Trophoblast cell (in vitro differentiated cells and primary cell): ENCODE results near the gene STEAP4.

Source experiments
- DNase-seq, 2 donors: peaks; one replicate each; pipeline ENCODE4 v3.0.0-alpha.2; 2016
- H2AFZ ChIP-seq: 2 replicates; pipeline ENCODE4 v1.6.1; 2013; ENCODE audit warnings: low read length, moderate library complexity, mild to moderate bottlenecking; ENCODE audit not compliant: insufficient read depth, poor library complexity
- H2AK5ac ChIP-seq: 2 replicates; pipeline ENCODE4 v1.6.1; 2013; ENCODE audit warnings: mild to moderate bottlenecking, low read length
- H2BK120ac ChIP-seq: 2 replicates; pipeline ENCODE4 v1.6.1; 2013; ENCODE audit warnings: low read length, mild to moderate bottlenecking, moderate library complexity; ENCODE audit not compliant: insufficient read depth, poor library complexity
- H2BK12ac ChIP-seq: 2 replicates; pipeline ENCODE4 v1.6.1; 2013; ENCODE audit warnings: mild to moderate bottlenecking, low read length, moderate library complexity
- H2BK5ac ChIP-seq: 2 replicates; pipeline ENCODE4 v1.6.1; 2013; ENCODE audit warnings: low read length, low read depth, moderate library complexity, mild to moderate bottlenecking; ENCODE audit not compliant: poor library complexity
- H3K14ac ChIP-seq: 2 replicates; pipeline ENCODE4 v1.6.1; 2013; ENCODE audit warnings: mild to moderate bottlenecking, low read length
- H3K18ac ChIP-seq: 2 replicates; pipeline ENCODE4 v1.6.1; 2013; ENCODE audit warnings: mild to moderate bottlenecking, low read length
- H3K23ac ChIP-seq: 2 replicates; pipeline ENCODE4 v1.6.1; 2013; ENCODE audit warnings: low read length
- H3K27ac ChIP-seq: 2 replicates; pipeline ENCODE4 v1.5.1; 2013; ENCODE audit warnings: low read depth, mild to moderate bottlenecking, inconsistent platforms, low read length, moderate library complexity
- H3K27me3 ChIP-seq: 2 replicates; pipeline ENCODE4 v1.6.1; 2013; ENCODE audit warnings: inconsistent platforms, mild to moderate bottlenecking, low read length, moderate library complexity; ENCODE audit not compliant: insufficient read depth
- H3K36me3 ChIP-seq, 2 experiments: 1 replicate in 1 of 2; 2 replicates in 1 of 2; pipeline ENCODE4 v1.6.1; 2013; ENCODE audit warnings: low read length in 2 of 2, mild to moderate bottlenecking in 2 of 2, moderate library complexity in 1 of 2; ENCODE audit not compliant: insufficient read depth in 2 of 2, control insufficient read depth in 1 of 2
- H3K4ac ChIP-seq: 2 replicates; pipeline ENCODE4 v1.6.1; 2013; ENCODE audit warnings: low read depth, mild to moderate bottlenecking, low read length, moderate library complexity
- H3K4me1 ChIP-seq, 2 experiments: 1 replicate in 1 of 2; 2 replicates in 1 of 2; pipeline ENCODE4 v1.6.1; 2013; ENCODE audit warnings: low read length in 2 of 2, mild to moderate bottlenecking in 2 of 2, moderate library complexity in 1 of 2; ENCODE audit not compliant: insufficient read depth in 2 of 2, control insufficient read depth in 1 of 2
- H3K4me2 ChIP-seq: 2 replicates; pipeline ENCODE4 v1.6.1; 2013; ENCODE audit warnings: inconsistent platforms, mild to moderate bottlenecking, low read length, moderate library complexity
- H3K4me3 ChIP-seq: 2 replicates; pipeline ENCODE4 v1.5.1; 2013; ENCODE audit warnings: mild to moderate bottlenecking, low read depth, low read length, inconsistent platforms
- H3K79me1 ChIP-seq: one replicate; pipeline ENCODE4 v1.6.1; 2013; ENCODE audit warnings: low read length
- H3K79me2 ChIP-seq: 2 replicates; pipeline ENCODE4 v1.6.1; 2013; ENCODE audit warnings: low read length, mild to moderate bottlenecking; ENCODE audit not compliant: control insufficient read depth, insufficient read depth, poor library complexity
- H3K9ac ChIP-seq: 2 replicates; pipeline ENCODE4 v1.6.1; 2013; ENCODE audit warnings: mild to moderate bottlenecking, low read length
- H3K9me3 ChIP-seq: 2 replicates; pipeline ENCODE4 v1.6.1; 2013; ENCODE audit warnings: low read depth, mild to moderate bottlenecking, control low read depth, inconsistent platforms, low read length; ENCODE audit not compliant: insufficient read depth
- H4K12ac ChIP-seq: 2 replicates; pipeline ENCODE4 v1.6.1; 2013; ENCODE audit warnings: low read depth, mild to moderate bottlenecking, low read length, moderate library complexity
- H4K8ac ChIP-seq: 2 replicates; pipeline ENCODE4 v1.6.1; 2013; ENCODE audit warnings: low read depth, mild to moderate bottlenecking, low read length, moderate library complexity
- H4K91ac ChIP-seq: one replicate; pipeline ENCODE4 v1.6.1; 2013; ENCODE audit warnings: low read depth, mild to moderate bottlenecking, low read length, moderate library complexity
- WGBS: extraction: QIAGEN DNeasy Blood & Tissue Kit; methylation state at CpG from one replicate; pipeline ENCODE4 v1.1.7; 2013; ENCODE audit warnings: missing lambda C conversion rate; ENCODE audit not compliant: insufficient read length, insufficient coverage; ENCODE audit errors: extremely low coverage; 5-methylcytosine and 5-hydroxymethylcytosine counted together

The STEAP4 gene

GRCh38 chr7:88299126-88299525 is 7.6 kb downstream of the STEAP4 start:
- Histone ChIP-seq H3K14ac (no peak overlapping the region), H4K91ac (no peak overlapping the region)

DNA sequence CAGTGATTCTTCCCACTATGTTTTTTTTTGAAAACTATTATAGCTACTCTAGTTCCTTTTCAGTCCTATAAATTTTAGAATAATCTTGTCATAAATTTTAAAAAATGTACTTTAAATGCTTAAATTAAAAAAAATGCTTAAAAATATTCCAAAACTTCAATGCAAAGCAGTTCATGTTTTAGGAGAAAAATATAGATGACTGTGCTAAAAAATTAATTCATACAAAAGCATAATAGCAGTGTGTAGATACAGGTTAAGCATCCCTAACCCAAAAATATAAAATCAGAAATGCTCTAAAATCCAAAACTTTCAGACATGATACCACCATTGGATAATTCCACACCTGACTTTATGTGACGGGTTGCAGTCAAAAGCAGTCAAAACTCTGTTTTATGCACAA is 12.8 kb downstream of the STEAP4 start:
- WGBS, result no CpG with 5 or more reads among the region's 1 CpG
- Histone ChIP-seq H3K4me3 (no peak overlapping the region), H3K27me3 (no peaks in the 10 kb centered on the region), H3K9ac (no peak overlapping the region), H3K9me3 (no peaks in the 10 kb centered on the region), H3K79me2 (no peaks in the 10 kb centered on the region), H4K8ac (no peak overlapping the region), H2AK5ac (no peak overlapping the region), H3K14ac (no peak overlapping the region), H3K4ac (no peak overlapping the region), H2BK120ac (no peak overlapping the region), H3K18ac (no peak overlapping the region), H4K12ac (no peak overlapping the region), H3K27ac (no peak overlapping the region), H3K79me1 (no peaks in the 10 kb centered on the region), H4K91ac (no peak overlapping the region), H3K23ac (no peak overlapping the region), H3K4me2 (no peak overlapping the region), H2BK5ac (no peak overlapping the region), H3K4me1 (peaks cover 0 to 4% of the 10 kb centered on the region in 2 experiments), H2BK12ac (no peak overlapping the region), H3K36me3 (no peaks in the 10 kb centered on the region), H2AFZ (no peak overlapping the region)
- no peak for DNase-seq

More at GRCh38 chr7:88299126-88299525, 7.6 kb downstream of the STEAP4 start:
- no peak overlapping the region for H3K4me3 ChIP-seq
- H3K79me1 ChIP-seq, result no peaks in the 10 kb centered on the region
- H2AK5ac ChIP-seq, result no peak overlapping the region
- no peak overlapping the region for H3K18ac ChIP-seq
- no peak overlapping the region for H3K4me2 ChIP-seq
- no peak overlapping the region for H4K8ac ChIP-seq
- no peak overlapping the region for H2BK5ac ChIP-seq
- no peak overlapping the region for H2BK12ac ChIP-seq
- no peaks in the 10 kb centered on the region for H3K4me1 ChIP-seq
- H2AFZ ChIP-seq, result no peak overlapping the region
- no peak overlapping the region for H3K9ac ChIP-seq
- H3K27me3 ChIP-seq, result no peaks in the 10 kb centered on the region
- H3K36me3 ChIP-seq, result no peaks in the 10 kb centered on the region
- no peak for DNase-seq
- WGBS, result no CpG with 5 or more reads among the region's 3 CpGs
- H3K4ac ChIP-seq, result no peak overlapping the region
- no peak overlapping the region for H3K27ac ChIP-seq
- no peaks in the 10 kb centered on the region for H3K79me2 ChIP-seq
- H2BK120ac ChIP-seq, result no peak overlapping the region
- H3K23ac ChIP-seq, result no peak overlapping the region
- H4K12ac ChIP-seq, result no peak overlapping the region
- no peaks in the 10 kb centered on the region for H3K9me3 ChIP-seq

GRCh38 chr7:88291398-88292173 is 15.1 kb downstream of the STEAP4 start:
- Histone ChIP-seq H3K18ac (no peak overlapping the region), H4K91ac (no peak overlapping the region), H3K9me3 (peaks cover 4% of the 10 kb centered on the region), H3K4ac (no peak overlapping the region), H4K12ac (no peak overlapping the region), H2BK5ac (no peak overlapping the region), H3K4me3 (no peak overlapping the region), H2AK5ac (no peak overlapping the region), H3K36me3 (no peaks in the 10 kb centered on the region), H2BK12ac (no peak overlapping the region), H3K4me2 (no peak overlapping the region), H3K14ac (no peak overlapping the region), H3K27me3 (no peaks in the 10 kb centered on the region), H3K79me1 (no peaks in the 10 kb centered on the region), H2AFZ (no peak overlapping the region), H3K27ac (no peak overlapping the region), H2BK120ac (no peak overlapping the region), H4K8ac (no peak overlapping the region), H3K79me2 (no peaks in the 10 kb centered on the region), H3K23ac (no peak overlapping the region), H3K4me1 (peaks cover 0 to 4% of the 10 kb centered on the region in 2 experiments), H3K9ac (no peak overlapping the region)
- peak; percentile 94 to 99 for DNase-seq
- no CpG with 5 or more reads among the region's 11 CpGs for WGBS

DNA sequence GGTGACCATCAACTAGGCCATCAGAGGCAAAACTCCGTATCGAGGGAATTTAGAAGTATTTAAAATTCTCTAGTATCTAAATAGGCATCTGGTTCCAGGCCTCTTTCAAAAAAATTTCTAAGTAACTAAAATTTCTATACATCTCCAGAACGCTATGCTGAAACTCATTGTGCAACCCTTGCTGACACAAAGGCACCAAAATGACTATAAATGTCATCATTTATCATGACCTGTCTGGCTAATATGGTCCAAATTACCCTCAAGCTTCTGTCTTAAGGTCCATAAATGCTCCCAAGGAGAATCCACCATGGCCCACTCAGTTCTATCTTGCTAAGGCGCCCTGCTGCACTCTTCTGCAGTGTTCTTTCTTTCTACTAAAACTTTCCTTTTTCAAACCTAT is 16.2 kb downstream of the STEAP4 start:
- Histone ChIP-seq H2BK120ac (no peak overlapping the region), H3K14ac (no peak overlapping the region), H2BK12ac (no peak overlapping the region), H3K9me3 (peaks cover 4% of the 10 kb centered on the region), H2BK5ac (no peak overlapping the region), H2AFZ (no peak overlapping the region), H3K4me2 (no peak overlapping the region), H3K9ac (no peak overlapping the region), H3K4me1 (peaks cover 0 to 4% of the 10 kb centered on the region in 2 experiments), H2AK5ac (no peak overlapping the region), H3K4ac (no peak overlapping the region), H4K12ac (no peak overlapping the region), H4K8ac (no peak overlapping the region), H3K4me3 (no peak overlapping the region), H3K27ac (no peak overlapping the region), H4K91ac (no peak overlapping the region), H3K79me2 (no peaks in the 10 kb centered on the region), H3K23ac (no peak overlapping the region), H3K36me3 (no peaks in the 10 kb centered on the region), H3K18ac (no peak overlapping the region), H3K27me3 (no peaks in the 10 kb centered on the region), H3K79me1 (no peaks in the 10 kb centered on the region)
- no CpG with 5 or more reads among the region's 4 CpGs for WGBS
- peak; percentile 19 to 87 for DNase-seq
